K562 (cell line): ENCODE results near the gene FASTK. TPM values are rescaled to one million over a fixed set of nuclear protein-coding genes. Genes with fewer than 3 reads are reported as not detected.

Experiments used
- BDP1 ChIP-seq: IDR thresholded peaks from 3 replicates; pipeline ENCODE4 v1.6.1; 2011; ENCODE audit not compliant: insufficient read length, insufficient read depth
- CTBP1 ChIP-seq: fragments of 450-650 bp; IDR thresholded peaks from 2 replicates; pipeline ENCODE4 v1.6.1; 2016; ENCODE audit warnings: borderline replicate concordance
- FOXA1 ChIP-seq: fragments of 450-650 bp; IDR thresholded peaks from 2 replicates; pipeline ENCODE4 v1.6.1; 2016; ENCODE audit warnings: mild to moderate bottlenecking, borderline replicate concordance
- HDAC8 ChIP-seq: fragments of 450-650 bp; IDR thresholded peaks from 2 replicates; pipeline ENCODE4 v1.6.1; 2016; ENCODE audit warnings: mild to moderate bottlenecking, missing genetic modification characterization, moderate library complexity, missing compliant biosample characterization
- HNRNPK ChIP-seq: fragments of 200-400 bp; formaldehyde crosslinking; IDR thresholded peaks from one replicate; pipeline ENCODE4 v1.6.1; 2018; ENCODE audit warnings: mild to moderate bottlenecking, low read depth, low read length; ENCODE audit not compliant: poor library complexity, severe bottlenecking
- MAZ ChIP-seq, 2 experiments: fragments of 450-650 bp in 1 of 2; sonication (generic) in 1 of 2; formaldehyde crosslinking; IDR thresholded peaks in 1 of 2; conservative IDR thresholded peaks in 1 of 2; 2 replicates each; pipeline versions ENCODE4 v1.4.0 to v1.5.0; 2020; ENCODE audit warnings: mild to moderate bottlenecking in 1 of 2, missing genetic modification reagents in 1 of 2
- MBD2 ChIP-seq: sonication (generic); IDR thresholded peaks from 2 replicates; pipeline ENCODE4 v1.6.1; 2016; ENCODE audit warnings: low read depth, borderline replicate concordance
- MYBL2 ChIP-seq, 2 experiments: fragments of 450-650 bp in 1 of 2; sonication (generic) in 1 of 2; formaldehyde crosslinking in 1 of 2; IDR thresholded peaks; 2 replicates each; pipeline versions ENCODE4 v1.6.1 to v1.8.1; 2017 to 2022; ENCODE audit warnings: borderline replicate concordance in 1 of 2, inconsistent platforms in 1 of 2, low read depth in 1 of 2, mild to moderate bottlenecking in 1 of 2, missing genetic modification reagents in 1 of 2, moderate library complexity in 1 of 2
- MYNN ChIP-seq, 2 experiments: sonication (generic); formaldehyde crosslinking in 1 of 2; IDR thresholded peaks; 2 replicates each; pipeline versions ENCODE4 v1.5.0 to v1.6.1; 2016 to 2020; ENCODE audit warnings: antibody characterized with exemption in 1 of 2, missing genetic modification reagents in 1 of 2
- NR2C1 ChIP-seq, 2 experiments: fragments of 450-650 bp; IDR thresholded peaks; 2 replicates each; pipeline ENCODE4 v1.6.1; 2017; ENCODE audit warnings: mild to moderate bottlenecking in 2 of 2, antibody characterized with exemption in 1 of 2, inconsistent platforms in 1 of 2, missing compliant biosample characterization in 1 of 2, missing genetic modification characterization in 1 of 2
- NUFIP1 ChIP-seq: fragments of 450-650 bp; IDR thresholded peaks from 2 replicates; pipeline ENCODE4 v1.6.1; 2018; ENCODE audit not compliant: partially characterized antibody
- PBX2 ChIP-seq, 2 experiments: IDR thresholded peaks in 1 of 2; conservative IDR thresholded peaks in 1 of 2; 2 replicates each; pipeline ENCODE4 v1.6.1; 2016; ENCODE audit warnings: low read depth in 2 of 2, mild to moderate bottlenecking in 1 of 2, missing compliant biosample characterization in 1 of 2, missing genetic modification characterization in 1 of 2, moderate library complexity in 1 of 2
- RBM14 ChIP-seq: fragments of 200-400 bp; formaldehyde crosslinking; IDR thresholded peaks from 2 replicates; pipeline ENCODE4 v1.6.1; 2018; ENCODE audit warnings: low read depth, mild to moderate bottlenecking, low read length, moderate library complexity, borderline replicate concordance; ENCODE audit not compliant: insufficient read depth
- RBM17 ChIP-seq: fragments of 200-400 bp; formaldehyde crosslinking; IDR thresholded peaks from 2 replicates; pipeline ENCODE4 v1.6.1; 2017; ENCODE audit warnings: low read depth, mild to moderate bottlenecking, low read length, borderline replicate concordance
- SETDB1 ChIP-seq: IDR thresholded peaks from one replicate; pipeline ENCODE4 v1.6.1; 2012; ENCODE audit warnings: low read length, control low read depth, inconsistent platforms
- SRSF9 ChIP-seq: fragments of 200-400 bp; formaldehyde crosslinking; IDR thresholded peaks from 2 replicates; pipeline ENCODE4 v1.6.1; 2017; ENCODE audit warnings: low read depth, low read length, borderline replicate concordance
- YY1 ChIP-seq, 3 experiments: IDR thresholded peaks; 2 replicates each; pipeline ENCODE4 v1.6.1; 2011; ENCODE audit warnings: low read length in 2 of 3, mild to moderate bottlenecking in 2 of 3, moderate library complexity in 2 of 3, borderline replicate concordance in 1 of 3, control low read depth in 1 of 3, low read depth in 1 of 3; ENCODE audit not compliant: insufficient read depth in 3 of 3, insufficient replicate concordance in 2 of 3, control insufficient read depth in 1 of 3, insufficient read length in 1 of 3; ENCODE audit errors: extremely low read depth in 1 of 3
- ZBTB7A ChIP-seq: IDR thresholded peaks from 2 replicates; pipeline ENCODE4 v1.6.1; 2011; ENCODE audit warnings: low read depth, mild to moderate bottlenecking, low read length, moderate library complexity, borderline replicate concordance; ENCODE audit not compliant: control insufficient read depth
- ZC3H11A ChIP-seq: IDR thresholded peaks from 2 replicates; pipeline ENCODE4 v1.6.1; 2012; ENCODE audit warnings: low read depth, low read length, improper control_type of control experiment
- ZFPM2 ChIP-seq: fragments of 250-450 bp; sonication (Bioruptor Pico); IDR thresholded peaks from 2 replicates; pipeline ENCODE4 v1.5.1; 2022; ENCODE audit warnings: mild to moderate bottlenecking
- ZNF3 ChIP-seq: fragments of 250-450 bp; sonication (Bioruptor Pico); IDR thresholded peaks from 2 replicates; pipeline ENCODE4 v1.5.0; 2021; ENCODE audit warnings: mild to moderate bottlenecking, moderate library complexity
- ZNF436 ChIP-seq: fragments of 250-450, 450-650 bp; sonication (Bioruptor Pico); formaldehyde crosslinking; IDR thresholded peaks from 2 replicates; pipeline ENCODE4 v1.7.0; 2020; ENCODE audit warnings: mild to moderate bottlenecking
- ZNF79 ChIP-seq: fragments of 250-450 bp; sonication (Bioruptor Pico); IDR thresholded peaks from 2 replicates; pipeline ENCODE4 v1.4.0; 2020; ENCODE audit warnings: low read depth, mild to moderate bottlenecking, moderate library complexity
- polyA plus RNA-seq, 8 experiments: library from polyadenylated mRNA; depleted of rRNA in 4 of 8; stranded (reverse) in 5 of 8; unstranded in 3 of 8; fragments of >200 nt; fragmentation: Nextera tagmentation in 2 of 8; fragmentation: Illumina TruSeq in 1 of 8; extraction: Ambion mirVana in 2 of 8; extraction: Trizol in 1 of 8; gene quantifications; 2 replicates each; pipeline versions ENCODE4 v1.2.1 to v1.2.3, GENCODE V29; 2011 to 2014; ENCODE audit warnings: inconsistent platforms in 1 of 8, missing spikeins in 1 of 8
- total RNA-seq, 7 experiments: library from RNA; depleted of rRNA in 6 of 7; stranded (reverse); fragments of >200 nt in 6 of 7; fragmentation: Illumina TruSeq in 2 of 7; extraction: Trizol in 2 of 7; gene quantifications; 2 replicates each; pipeline versions ENCODE4 v1.2.1 to v1.2.3, GENCODE V29; 2011 to 2021; ENCODE audit warnings: low replicate concordance in 1 of 7
- TF ChIP-seq, protein P1 (sequence below): fragments of 250-450 bp; sonication (Bioruptor Pico); IDR thresholded peaks from 2 replicates; pipeline ENCODE4 v1.6.1; 2021; ENCODE audit warnings: mild to moderate bottlenecking

The FASTK gene
- total and polyA plus RNA-seq, 9 of the 15 experiments (the other 6 are each of a cell fraction or from before 2014, with no cell fraction given) = 0.51 to 150 (median 48.2) TPM

DNA sequence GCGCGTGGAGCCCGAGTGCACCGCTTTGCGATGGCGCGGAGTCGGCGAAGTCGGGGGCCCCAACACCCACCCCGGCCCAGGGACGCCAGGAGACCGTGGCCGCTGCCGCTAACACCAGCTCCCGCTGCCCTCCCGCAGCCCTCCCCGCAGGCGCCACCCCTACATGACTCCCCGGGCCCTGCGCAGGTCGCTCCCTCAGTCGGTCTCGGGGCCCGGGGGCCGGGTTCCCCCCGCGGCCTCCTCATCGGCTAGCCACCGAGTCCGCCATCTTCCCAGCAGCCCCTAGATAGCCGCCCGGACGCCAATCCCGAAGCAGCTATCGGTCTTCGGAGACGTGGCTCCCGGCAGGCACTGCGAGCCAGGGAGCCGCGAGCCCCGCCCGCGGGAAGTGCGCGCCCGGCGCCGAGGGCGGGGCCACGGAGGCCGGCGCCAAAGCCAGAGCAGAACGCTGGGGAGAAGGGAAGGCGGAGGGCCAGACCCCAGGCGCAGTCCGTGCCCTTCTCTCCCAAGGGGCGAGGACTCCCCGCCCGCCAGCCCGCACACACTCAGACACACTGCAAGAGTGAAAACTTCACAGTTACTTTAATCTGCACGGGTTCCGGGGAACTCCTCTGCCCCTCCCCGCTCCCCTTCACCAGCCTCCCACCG is at the start of gene FASTK (continued):
- TF ChIP-seq PBX2 (CRISPR knock-in tag; IDR thresholded peaks at IDR 0.05; ENCODE audit: low read depth) (no peak), PBX2 (tag; conservative IDR thresholded peaks at IDR 0.05; ENCODE audit: low read depth) (no peak), MYBL2 (IDR thresholded peaks at IDR 0.05; ENCODE audit: low read depth) (no peak), MYBL2 (CRISPR knock-in tag; IDR thresholded peaks at IDR 0.05; ENCODE audit: borderline replicate concordance) (no peak), ZNF436 (peak; percentile 44; the same call in 1 of the 2 replicates), ZNF79 (no peak), FOXA1 (no peak), NUFIP1 (no peak), MYNN (IDR thresholded peaks at IDR 0.05) (peak; percentile 16), MYNN (CRISPR knock-in tag; IDR thresholded peaks at IDR 0.05) (no peak), RBM17 (no peak), CTBP1 (peak; percentile 63), BDP1 (no peak), HNRNPK (peak; percentile 18), MBD2 (peak; percentile 75), ZNF3 (CRISPR knock-in tag) (no peak), YY1 (IDR thresholded peaks at IDR 0.05; ENCODE audit: borderline replicate concordance in 1 of 3, control insufficient read depth in 1 of 3, extremely low read depth in 1 of 3, insufficient read depth in 3 of 3, insufficient read length in 1 of 3, insufficient replicate concordance in 2 of 3, low read depth in 1 of 3, low read length in 2 of 3) (peak; percentile 92 to 99 (median 98)), NR2C1 (IDR thresholded peaks at IDR 0.05) (no peak), NR2C1 (tag; IDR thresholded peaks at IDR 0.05) (no peak), MAZ (CRISPR knock-in tag; conservative IDR thresholded peaks at IDR 0.05 in 1 of 2, IDR thresholded peaks at IDR 0.05 in 1 of 2) (peak; percentile 99), ZBTB7A (peak; percentile 40; the same call in 1 of the 2 replicates), SETDB1 (no peak), SRSF9 (no peak), RBM14 (no peak), HDAC8 (peak; percentile 76; the same call in 1 of the 2 replicates), ZC3H11A (no peak), ZFPM2 (CRISPR knock-in tag) (peak; percentile 88; the same call in 1 of the 2 replicates)
- TF ChIP-seq, protein P1, sequence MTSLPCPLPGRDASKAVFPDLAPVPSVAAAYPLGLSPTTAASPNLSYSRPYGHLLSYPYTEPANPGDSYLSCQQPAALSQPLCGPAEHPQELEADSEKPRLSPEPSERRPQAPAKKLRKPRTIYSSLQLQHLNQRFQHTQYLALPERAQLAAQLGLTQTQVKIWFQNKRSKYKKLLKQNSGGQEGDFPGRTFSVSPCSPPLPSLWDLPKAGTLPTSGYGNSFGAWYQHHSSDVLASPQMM (CRISPR knock-in tag) = no peak
